ENCODE data around the gene GATA2.

DNA sequence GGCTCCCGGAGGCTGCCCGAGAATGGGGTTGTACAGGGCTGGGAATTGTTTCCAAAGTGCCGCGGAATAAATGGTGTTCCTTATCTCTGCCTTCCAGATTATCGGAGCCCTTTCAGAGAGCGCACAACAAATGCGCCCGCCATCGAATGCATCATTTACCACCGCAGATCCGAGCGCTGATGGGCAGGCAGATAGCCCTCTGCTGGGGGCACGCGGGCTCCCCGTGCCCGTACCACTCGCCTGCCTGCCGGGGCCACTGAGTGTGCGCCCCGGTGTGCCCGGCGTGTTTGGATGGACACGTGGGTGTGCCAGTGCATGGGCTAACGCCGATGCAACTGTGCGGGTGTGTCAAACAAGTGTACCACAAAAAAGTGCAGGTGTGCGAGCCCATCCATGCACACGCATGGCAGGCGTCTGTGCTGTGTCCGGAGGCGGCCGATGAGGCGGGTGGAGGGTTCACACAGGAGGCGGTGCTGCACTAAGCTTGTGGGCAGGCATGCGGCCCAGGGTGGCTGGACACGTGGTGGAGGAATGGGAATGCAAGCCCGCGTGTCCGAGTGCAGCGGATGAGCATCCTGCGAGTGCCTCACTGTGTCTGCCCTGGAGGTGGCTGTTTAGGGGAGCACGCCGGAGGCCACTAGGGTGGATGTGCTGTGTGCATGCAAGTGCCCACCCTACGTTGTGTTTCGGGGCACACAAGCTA is 3.8 kb upstream of the GATA2 start:
- TF ChIP-seq, protein P1, sequence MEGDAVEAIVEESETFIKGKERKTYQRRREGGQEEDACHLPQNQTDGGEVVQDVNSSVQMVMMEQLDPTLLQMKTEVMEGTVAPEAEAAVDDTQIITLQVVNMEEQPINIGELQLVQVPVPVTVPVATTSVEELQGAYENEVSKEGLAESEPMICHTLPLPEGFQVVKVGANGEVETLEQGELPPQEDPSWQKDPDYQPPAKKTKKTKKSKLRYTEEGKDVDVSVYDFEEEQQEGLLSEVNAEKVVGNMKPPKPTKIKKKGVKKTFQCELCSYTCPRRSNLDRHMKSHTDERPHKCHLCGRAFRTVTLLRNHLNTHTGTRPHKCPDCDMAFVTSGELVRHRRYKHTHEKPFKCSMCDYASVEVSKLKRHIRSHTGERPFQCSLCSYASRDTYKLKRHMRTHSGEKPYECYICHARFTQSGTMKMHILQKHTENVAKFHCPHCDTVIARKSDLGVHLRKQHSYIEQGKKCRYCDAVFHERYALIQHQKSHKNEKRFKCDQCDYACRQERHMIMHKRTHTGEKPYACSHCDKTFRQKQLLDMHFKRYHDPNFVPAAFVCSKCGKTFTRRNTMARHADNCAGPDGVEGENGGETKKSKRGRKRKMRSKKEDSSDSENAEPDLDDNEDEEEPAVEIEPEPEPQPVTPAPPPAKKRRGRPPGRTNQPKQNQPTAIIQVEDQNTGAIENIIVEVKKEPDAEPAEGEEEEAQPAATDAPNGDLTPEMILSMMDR (conservative IDR thresholded peaks at IDR 0.05; ENCODE audit: low read length) = no peak
- no peak for TF ChIP-seq EZH2phosphoT487 (IDR thresholded peaks at IDR 0.05; ENCODE audit: borderline replicate concordance)

Measured in Loucy (cell line).